Vagina (tissue), 2 donors: ENCODE measurements around the gene KMT2A.

Experiments
- POLR2A ChIP-seq, 2 donors: fragments of 450-650 bp; IDR thresholded peaks; one replicate each; pipeline ENCODE4 v1.6.1; 2017; ENCODE audit warnings: antibody characterized with exemption in 2 of 2, mild to moderate bottlenecking in 2 of 2, moderate library complexity in 2 of 2
- POLR2AphosphoS5 ChIP-seq, 2 donors: sonication (generic); formaldehyde crosslinking; IDR thresholded peaks; one replicate each; pipeline ENCODE4 v1.9.0; 2017; ENCODE audit warnings: antibody characterized with exemption in 2 of 2, mild to moderate bottlenecking in 2 of 2, low read depth in 1 of 2; ENCODE audit not compliant: insufficient read depth in 1 of 2

DNA sequence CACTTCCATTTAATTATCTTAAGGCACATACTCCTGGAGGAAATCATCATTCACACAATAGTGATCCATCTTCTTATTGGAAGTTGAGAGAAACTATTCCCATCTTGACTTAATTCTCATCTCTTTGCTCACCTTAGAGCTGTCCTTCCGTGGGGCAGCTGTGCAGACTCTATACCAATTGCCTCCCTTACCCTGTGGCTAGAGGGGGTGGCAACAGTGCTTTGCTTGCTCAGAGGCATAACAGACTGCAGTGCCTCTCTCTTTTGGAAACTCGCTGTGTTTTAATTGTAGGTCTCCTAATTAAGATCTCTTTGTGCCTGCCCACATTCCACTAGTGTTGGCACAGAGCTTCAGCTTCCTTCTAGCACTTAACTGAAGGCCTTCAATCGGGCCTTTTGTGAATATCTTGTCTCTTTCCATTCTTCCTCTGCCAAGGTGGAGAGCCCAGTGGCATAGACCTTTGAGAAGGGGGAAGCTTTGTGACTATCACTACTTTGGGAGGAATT is 5.5 kb downstream of the KMT2A start:
- TF ChIP-seq POLR2AphosphoS5 (IDR thresholded peaks at IDR 0.05; ENCODE audit: insufficient read depth in 1 of 2, low read depth in 1 of 2) = no peak
- no peak for TF ChIP-seq POLR2A (IDR thresholded peaks at IDR 0.05)
